PC-3 (cell line): ENCODE measurements around the gene KCNK6. TPM values are rescaled to one million over a fixed set of nuclear protein-coding genes. Genes with fewer than 3 reads are reported as not detected.
A peak's percentile ranks its signal among the peaks of the same experiment; 100 is the strongest.
"Not testable (repeated sequence)": the region's sequence is repeated elsewhere in the genome, so short reads cannot be mapped to it uniquely, and the experiment has no call there.

Experiments used
- ATAC-seq: fragments of 200-7000 bp; cut with Tn5 transposase; 2 replicates; pipeline ENCODE4 v1.9.1; 2020; ENCODE audit warnings: mild to moderate bottlenecking, moderate library complexity
- BruUV-seq: library from RNA; stranded (reverse); fragments of 400-500 nt; replicated peaks from 2 replicates; lab custom pipeline; 2021; lab: Mats Ljungman, UMichigan
- CTCF ChIA-PET: fragments of 300-600 bp; sonication (Branson Sonifier 250); formaldehyde crosslinking; loops from one replicate; lab custom pipeline; 2022; ENCODE audit warnings: antibody characterized with exemption; lab: Charles Lee
- POLR2A ChIA-PET: fragments of 300-600 bp; sonication (Branson Sonifier 250); formaldehyde crosslinking; loops from one replicate; lab custom pipeline; 2022; ENCODE audit warnings: antibody characterized with exemption; ENCODE audit not compliant: unreplicated experiment; lab: Charles Lee
- DNase-seq: peaks from one replicate; pipeline ENCODE4 v3.0.0-alpha.2; 2015
- H2AFZ ChIP-seq: fragments of 300-600 bp; sonication (generic); 2 replicates; pipeline ENCODE4 v1.6.0; 2016; ENCODE audit warnings: antibody characterized with exemption, low read length
- H3F3A ChIP-seq: fragments of 300-600 bp; sonication (generic); one replicate; pipeline ENCODE4 v1.6.0; 2017; ENCODE audit warnings: antibody characterized with exemption, low read length, control low read depth, mild to moderate bottlenecking; ENCODE audit not compliant: unreplicated experiment
- H3K27ac ChIP-seq: fragments of 300-600 bp; sonication (generic); 2 replicates; pipeline ENCODE4 v1.5.1; 2016; ENCODE audit warnings: mild to moderate bottlenecking, low read length
- H3K27me3 ChIP-seq: fragments of 300-600 bp; sonication (generic); 2 replicates; pipeline ENCODE4 v1.6.1; 2016; ENCODE audit warnings: low read length, mixed read lengths
- H3K36me3 ChIP-seq: fragments of 300-600 bp; sonication (generic); 2 replicates; pipeline ENCODE4 v1.6.1; 2016; ENCODE audit warnings: low read depth, mixed run types, low read length, mixed read lengths
- H3K4me1 ChIP-seq: fragments of 300-600 bp; sonication (generic); 2 replicates; pipeline ENCODE4 v1.5.1; 2016; ENCODE audit warnings: low read length; ENCODE audit not compliant: insufficient read depth
- H3K4me2 ChIP-seq: fragments of 300-600 bp; sonication (generic); 2 replicates; pipeline ENCODE4 v1.6.0; 2016; ENCODE audit warnings: low read length
- H3K4me3 ChIP-seq: fragments of 300-600 bp; sonication (generic); 2 replicates; pipeline ENCODE4 v1.5.1; 2016; ENCODE audit warnings: mild to moderate bottlenecking, low read length, mixed read lengths
- H3K79me2 ChIP-seq: fragments of 300-600 bp; sonication (generic); 2 replicates; pipeline ENCODE4 v1.6.1; 2017; ENCODE audit warnings: low read length, mixed read lengths
- H3K9ac ChIP-seq: fragments of 300-600 bp; sonication (generic); 2 replicates; pipeline ENCODE4 v1.6.0; 2016; ENCODE audit warnings: mild to moderate bottlenecking, low read length
- H3K9me2 ChIP-seq: fragments of 300-600 bp; sonication (generic); replicated peaks from 2 replicates; pipeline ENCODE4 v1.6.1; 2016; ENCODE audit warnings: mixed run types, low read length, mixed read lengths
- H3K9me3 ChIP-seq: fragments of 300-600 bp; sonication (generic); 2 replicates; pipeline ENCODE4 v1.6.1; 2016; ENCODE audit warnings: low read length, mixed read lengths
- H4K20me1 ChIP-seq: fragments of 300-600 bp; sonication (generic); 2 replicates; pipeline ENCODE4 v1.6.1; 2016; ENCODE audit warnings: low read length, mixed read lengths
- CTCF ChIP-seq: fragments of 300-600 bp; sonication (generic); conservative IDR thresholded peaks from 2 replicates; pipeline ENCODE4 v1.5.1; 2017; ENCODE audit warnings: antibody characterized with exemption, low read depth, mild to moderate bottlenecking, low read length
- EZH2 ChIP-seq: fragments of 300-600 bp; sonication (generic); IDR thresholded peaks from one replicate; pipeline ENCODE4 v1.6.1; 2017; ENCODE audit warnings: antibody characterized with exemption, mild to moderate bottlenecking, low read length; ENCODE audit not compliant: unreplicated experiment
- EZH2phosphoT487 ChIP-seq: fragments of 300-600 bp; sonication (generic); IDR thresholded peaks from 2 replicates; pipeline ENCODE4 v1.6.1; 2018; ENCODE audit warnings: mild to moderate bottlenecking, antibody characterized with exemption, low read length, borderline replicate concordance
- intact Hi-C: fragments of 100-400 bp; cut with micrococcal nuclease; formaldehyde crosslinking; loops from 2 replicates; pipeline ENCODE4 v1.9.0; 2023
- total RNA-seq: library from RNA; depleted of rRNA; stranded (reverse); fragments of >200 nt; gene quantifications from 2 replicates; pipeline ENCODE4 v1.2.3, GENCODE V29; 2014

KCNK6 gene
- total RNA-seq, 1 experiment from 2014 or later = 3.3 TPM

GRCh38 chr19:38362076-38362945, 42.7 kb downstream of the KCNK6 start:
- TSS peak; percentile 96 for BruUV-seq
- no peaks in the 10 kb centered on the region for H3K9me2 ChIP-seq
- POLR2A ChIA-PET = interaction anchor here (0.5 kb wide), 1 partner anchor 97 kb away, joined by 3 read pairs; no protein-coding TSS in a partner anchor

GRCh38 chr19:38362946-38363688, 43.5 kb downstream of the KCNK6 start:
- Histone ChIP-seq H3K4me2 (peak overlapping the region; percentile 99), H3K4me3 (peak overlapping the region; percentile 80; the same call in 1 of the 2 replicates), H3K27me3 (peaks cover 22% of the 10 kb centered on the region), H2AFZ (peak overlapping the region; percentile 93; the same call in 1 of the 2 replicates)
- H3F3A ChIP-seq, H3K9me3 ChIP-seq, H3K4me1 ChIP-seq, ATAC-seq, H4K20me1 ChIP-seq, H3K27ac ChIP-seq, H3K9me2 ChIP-seq, intact Hi-C loops, CTCF ChIA-PET, H3K9ac ChIP-seq, DNase-seq, H3K79me2 ChIP-seq, H3K36me3 ChIP-seq: not testable (repeated sequence)
- BruUV-seq = TSS peak; percentile 47
- POLR2A ChIA-PET = interaction anchor here (0.5 kb wide), 1 partner anchor 98 kb away, joined by 3 read pairs; no protein-coding TSS in a partner anchor

More at GRCh38 chr19:38362076-38362945, 42.7 kb downstream of the KCNK6 start:
- Histone ChIP-seq H3K4me3 (peak overlapping the region; percentile 80), H4K20me1 (no peaks in the 10 kb centered on the region), H3K9me3 (no peaks in the 10 kb centered on the region), H3K4me1 (peaks cover 6% of the 10 kb centered on the region; the same call in 1 of the 2 replicates), H3K36me3 (no peaks in the 10 kb centered on the region), H3F3A (no peaks in the 10 kb centered on the region), H3K4me2 (peak overlapping the region; percentile 99), H3K9ac (no peak overlapping the region), H3K79me2 (no peaks in the 10 kb centered on the region), H3K27ac (no peak overlapping the region), H2AFZ (peak overlapping the region; percentile 93), H3K27me3 (peaks cover 22% of the 10 kb centered on the region)
- TF ChIP-seq EZH2phosphoT487 = no peak
- TF ChIP-seq CTCF = no peak
- no peak for TF ChIP-seq EZH2
- peak; percentile 76 for ATAC-seq
- intact Hi-C loops = no loop called here
- CTCF ChIA-PET = interaction anchor here (0.6 kb wide), 1 partner anchor 125 kb away, joined by 3 read pairs; no protein-coding TSS in a partner anchor
- peak; percentile 73 for DNase-seq

- Histone ChIP-seq H4K20me1 (no peaks in the 10 kb centered on the region), H3K27ac (no peak overlapping the region), H3K79me2 (no peaks in the 10 kb centered on the region), H3K9me3 (no peaks in the 10 kb centered on the region), H2AFZ (no peak overlapping the region), H3K4me1 (no peaks in the 10 kb centered on the region), H3K36me3 (no peaks in the 10 kb centered on the region), H3K9ac (no peak overlapping the region), H3F3A (no peaks in the 10 kb centered on the region), H3K9me2 (no peaks in the 10 kb centered on the region), H3K27me3 (no peaks in the 10 kb centered on the region), H3K4me3 (no peak overlapping the region), H3K4me2 (no peak overlapping the region)
- POLR2A ChIA-PET = no interaction called here
- ATAC-seq (no peak), DNase-seq (no peak)
- no peak for TF ChIP-seq CTCF
- TF ChIP-seq EZH2phosphoT487 = no peak
- no peak for TF ChIP-seq EZH2
- CTCF ChIA-PET = no interaction called here
- intact Hi-C loops = no loop called here
- BruUV-seq = no TSS peak
These were observed 47.4 kb downstream of the KCNK6 start for GRCh38 chr19:38367041-38367440.
